AG09319 (cell line): ENCODE measurements around the gene LRRC14B.
A peak's percentile ranks its signal among the peaks of the same experiment; 100 is the strongest.
"Not testable (repeated sequence)": the region's sequence is repeated elsewhere in the genome, so short reads cannot be mapped to it uniquely, and the experiment has no call there.

Experiments
- DNase-seq: peaks from one replicate; pipeline ENCODE4 v3.0.0-alpha.2; 2010; ENCODE audit warnings: low read depth; ENCODE audit errors: extremely low read depth
- TF ChIP-seq, protein P1 (sequence below): IDR thresholded peaks from 2 replicates; pipeline ENCODE4 v1.5.1; 2011; ENCODE audit warnings: low read depth, mild to moderate bottlenecking, inconsistent platforms, low read length, moderate library complexity

LRRC14B gene

DNA sequence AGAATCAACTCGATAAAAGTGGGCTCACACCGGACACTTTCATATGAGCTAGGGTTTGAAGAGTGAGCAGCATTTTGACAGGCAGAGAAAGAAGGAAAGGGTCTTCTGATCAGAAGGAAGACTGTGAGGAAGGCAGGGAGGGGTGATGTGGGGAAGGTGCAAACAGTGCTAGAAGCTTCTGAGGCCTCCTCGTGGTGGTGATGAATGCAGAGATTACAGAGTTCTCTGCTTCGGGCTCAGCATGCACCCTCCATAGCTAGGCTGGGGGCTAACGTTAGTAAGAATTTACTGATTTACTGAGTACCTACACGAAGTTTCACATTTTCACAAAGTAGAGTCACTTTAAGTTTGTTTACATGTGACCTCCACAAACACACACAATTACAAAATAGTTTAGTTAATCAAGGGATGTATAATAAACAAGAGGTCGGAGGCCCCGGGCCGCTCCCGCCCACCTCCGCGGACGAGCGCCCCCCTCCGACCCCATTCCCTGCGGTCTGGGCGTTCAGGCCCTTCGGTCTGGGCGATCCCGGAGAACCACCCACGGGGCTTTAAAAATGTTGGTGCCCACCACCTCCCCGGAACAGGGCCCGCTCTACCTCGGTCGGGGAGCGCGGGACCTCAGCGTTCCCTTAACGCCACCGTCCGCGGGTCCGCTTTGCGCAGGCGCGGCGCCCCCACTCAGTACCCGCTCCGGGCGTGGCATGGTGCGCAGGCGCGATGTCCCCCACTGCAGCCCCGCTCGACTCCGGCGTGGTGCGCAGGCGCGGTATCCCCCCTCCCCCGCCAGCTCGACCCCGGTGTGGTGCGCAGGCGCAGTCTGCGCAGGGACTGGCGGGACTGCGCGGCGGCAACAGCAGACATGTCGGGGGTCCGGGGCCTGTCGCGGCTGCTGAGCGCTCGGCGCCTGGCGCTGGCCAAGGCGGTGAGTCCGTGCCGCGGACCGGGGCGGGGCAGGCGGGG lies 26.5 kb downstream of the LRRC14B start, which contains the start of the genes CCDC127 and SDHA:
TSS of gene CCDC127 (minus strand) at position 660 of the 963 bp plus-strand sequence. CDS start 1,304 bp downstream, outside the sequence.
TSS of gene SDHA (plus strand) at position 827 of the 963 bp plus-strand sequence. CDS start at position 863, 36 bp downstream.
- TF ChIP-seq, protein P1, sequence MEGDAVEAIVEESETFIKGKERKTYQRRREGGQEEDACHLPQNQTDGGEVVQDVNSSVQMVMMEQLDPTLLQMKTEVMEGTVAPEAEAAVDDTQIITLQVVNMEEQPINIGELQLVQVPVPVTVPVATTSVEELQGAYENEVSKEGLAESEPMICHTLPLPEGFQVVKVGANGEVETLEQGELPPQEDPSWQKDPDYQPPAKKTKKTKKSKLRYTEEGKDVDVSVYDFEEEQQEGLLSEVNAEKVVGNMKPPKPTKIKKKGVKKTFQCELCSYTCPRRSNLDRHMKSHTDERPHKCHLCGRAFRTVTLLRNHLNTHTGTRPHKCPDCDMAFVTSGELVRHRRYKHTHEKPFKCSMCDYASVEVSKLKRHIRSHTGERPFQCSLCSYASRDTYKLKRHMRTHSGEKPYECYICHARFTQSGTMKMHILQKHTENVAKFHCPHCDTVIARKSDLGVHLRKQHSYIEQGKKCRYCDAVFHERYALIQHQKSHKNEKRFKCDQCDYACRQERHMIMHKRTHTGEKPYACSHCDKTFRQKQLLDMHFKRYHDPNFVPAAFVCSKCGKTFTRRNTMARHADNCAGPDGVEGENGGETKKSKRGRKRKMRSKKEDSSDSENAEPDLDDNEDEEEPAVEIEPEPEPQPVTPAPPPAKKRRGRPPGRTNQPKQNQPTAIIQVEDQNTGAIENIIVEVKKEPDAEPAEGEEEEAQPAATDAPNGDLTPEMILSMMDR = peak; percentile 48

DNA sequence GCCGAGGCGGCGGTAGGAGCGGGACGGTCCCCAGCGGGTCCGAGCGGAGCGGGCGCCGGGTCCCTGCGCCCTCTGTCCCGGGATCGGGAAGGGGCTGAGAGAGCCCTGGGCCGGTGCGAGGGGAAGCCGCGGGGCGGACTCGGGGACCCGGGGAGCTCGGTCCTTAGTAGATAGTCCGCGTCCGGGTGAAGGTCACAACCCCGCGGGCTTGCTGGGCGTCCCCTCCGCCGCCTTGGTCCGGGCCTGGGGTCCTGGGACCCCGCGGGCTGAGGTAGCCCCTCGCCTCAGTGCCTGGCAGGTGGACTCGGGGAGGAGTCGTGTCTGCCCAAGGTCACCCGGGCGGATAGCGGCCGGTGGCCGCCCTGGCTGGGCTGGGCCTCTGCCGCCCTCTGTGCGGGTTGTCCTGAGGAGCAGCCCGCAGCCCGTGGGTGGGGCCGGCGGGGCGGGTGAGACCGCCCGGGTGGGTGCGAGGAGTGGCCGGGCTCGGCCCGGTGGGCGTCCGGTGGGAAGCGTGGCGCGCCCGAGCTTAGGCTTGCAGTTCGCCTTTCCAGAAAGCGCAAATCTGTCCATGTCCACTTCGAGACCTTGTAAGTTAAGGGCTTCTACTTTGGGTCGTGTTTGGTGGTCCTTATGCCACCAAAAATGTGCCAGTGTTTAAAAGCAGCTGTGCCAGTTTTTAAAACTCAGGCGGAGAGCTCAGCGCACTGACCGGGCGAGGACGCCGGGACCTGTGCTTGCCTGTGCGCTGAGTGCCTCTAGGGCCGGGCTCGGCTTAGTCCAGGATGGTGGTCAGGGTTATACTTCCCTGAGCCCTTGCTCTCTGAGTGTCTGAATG lies 27.4 kb downstream of the LRRC14B start:
- no peak for DNase-seq
- TF ChIP-seq, protein P1 = no peak

More for the DNA sequence above, 26.5 kb downstream of the LRRC14B start, which contains the start of the genes CCDC127 and SDHA:
- peak; percentile 81 for DNase-seq

GRCh38 chr5:219460-219863 lies 28.2 kb downstream of the LRRC14B start:
- TF ChIP-seq, protein P1 = no peak
- DNase-seq = no peak

GRCh38 chr5:219991-220390 lies 28.7 kb downstream of the LRRC14B start:
- no peak for DNase-seq
- TF ChIP-seq, protein P1 = no peak

GRCh38 chr5:222951-223715 lies 31.8 kb downstream of the LRRC14B start:
- not testable (repeated sequence) for DNase-seq

DNA sequence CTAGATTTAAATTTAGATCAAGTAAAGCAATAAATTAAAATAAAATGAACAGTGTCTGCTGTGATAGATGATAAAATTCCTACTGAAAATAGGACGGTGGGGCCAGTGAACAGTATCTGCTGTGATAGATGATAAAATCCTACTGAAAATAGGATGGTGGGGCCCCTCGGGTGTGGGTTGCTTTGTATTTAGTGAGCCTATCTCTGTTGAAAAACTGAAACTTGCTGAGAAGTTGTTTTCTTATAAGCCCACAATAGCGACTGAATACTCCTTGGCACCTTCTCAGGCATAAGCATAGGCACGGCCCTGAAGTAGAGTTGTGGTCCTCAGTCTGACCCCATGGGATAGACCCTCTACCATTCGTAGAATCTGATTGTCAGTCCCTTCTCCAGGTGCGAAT lies 32.5 kb downstream of the LRRC14B start:
- TF ChIP-seq, protein P1 = no peak
- DNase-seq = no peak

DNA sequence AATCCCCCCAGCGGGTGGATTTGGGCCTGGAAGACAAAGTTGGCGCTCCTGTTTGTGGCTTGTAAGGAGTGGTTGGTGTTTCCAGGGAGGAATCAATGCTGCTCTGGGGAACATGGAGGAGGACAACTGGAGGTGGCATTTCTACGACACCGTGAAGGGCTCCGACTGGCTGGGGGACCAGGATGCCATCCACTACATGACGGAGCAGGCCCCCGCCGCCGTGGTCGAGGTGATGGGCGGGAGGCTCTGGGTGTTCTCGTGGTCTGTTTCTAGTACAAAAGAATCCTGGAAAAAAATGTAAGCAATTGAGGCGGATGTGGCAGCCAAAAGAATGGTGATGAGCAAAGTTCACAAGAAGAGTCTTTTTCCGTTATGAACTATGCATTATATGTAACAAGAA lies 34.0 kb downstream of the LRRC14B start:
- no peak for DNase-seq
- TF ChIP-seq, protein P1 = no peak

DNA sequence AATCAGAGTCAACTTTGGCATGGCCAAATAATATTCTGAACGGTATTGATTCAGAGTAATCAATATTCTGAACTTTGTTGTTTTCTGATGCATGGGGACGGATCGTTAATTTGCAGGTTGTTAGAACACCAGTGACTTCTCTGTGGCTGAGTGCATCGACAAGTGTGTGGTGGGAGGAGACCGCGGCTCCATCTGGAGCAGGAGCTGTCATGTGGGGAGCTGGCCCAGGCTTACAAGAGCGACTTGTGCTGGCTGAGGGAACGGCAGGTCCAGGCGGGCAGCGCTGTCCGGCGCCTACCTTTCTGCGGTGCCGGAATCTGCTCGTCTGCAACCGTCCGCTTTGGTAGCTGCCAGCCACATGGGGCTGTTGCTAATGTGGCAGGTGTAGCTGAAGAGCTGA lies 36.1 kb downstream of the LRRC14B start:
- DNase-seq = not testable (repeated sequence)
